ENCODE measurements around the gene LAG3.

GRCh38 chr12:6783828-6784227 lies 11.5 kb downstream of the LAG3 start:
- TF ChIP-seq POLR2A (IDR thresholded peaks at IDR 0.05) (no peak), CTCF (IDR thresholded peaks at IDR 0.05) (no peak)

Measured in lower leg skin (tissue), 3 donors.